Posterior cingulate gyrus (tissue), 11 donors: ENCODE results near the gene CS.
A peak's percentile ranks its signal among the peaks of the same experiment; 100 is the strongest.
"Not testable (repeated sequence)": the region's sequence is repeated elsewhere in the genome, so short reads cannot be mapped to it uniquely, and the experiment has no call there.

Experiments
- DNase-seq, 10 donors: peaks; one replicate each; pipeline versions ENCODE4 v3.0.0 to v3.0.0-alpha.2; 2020 to 2021; ENCODE audit warnings: mixed read lengths in 3 of 10
- intact Hi-C: fragments of 100-400 bp; cut with DNase I; formaldehyde crosslinking; loops from one replicate; pipeline ENCODE4 v1.15.1; 2023

Gene CS

DNA sequence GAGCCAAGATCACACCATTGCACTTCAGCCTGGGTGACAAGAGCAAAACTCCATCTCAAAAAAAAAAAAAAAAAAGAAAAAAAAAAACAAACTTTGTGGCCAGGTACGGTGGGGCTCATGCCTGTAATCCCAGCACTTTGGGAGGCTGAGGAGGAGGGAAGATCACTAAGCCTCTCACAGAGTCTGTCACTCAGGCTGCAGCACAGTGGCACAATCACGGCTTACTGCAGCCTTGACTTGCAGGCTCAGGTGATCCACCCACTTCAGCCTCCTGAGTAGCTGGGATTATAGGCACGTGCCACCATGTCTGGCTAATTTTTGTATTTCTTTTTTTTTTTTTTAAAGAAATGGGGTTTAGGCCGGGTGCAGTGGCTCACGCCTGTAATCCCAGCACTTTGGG, 15.9 kb downstream of the CS start:
- intact Hi-C loops, DNase-seq: not testable (repeated sequence)

DNA sequence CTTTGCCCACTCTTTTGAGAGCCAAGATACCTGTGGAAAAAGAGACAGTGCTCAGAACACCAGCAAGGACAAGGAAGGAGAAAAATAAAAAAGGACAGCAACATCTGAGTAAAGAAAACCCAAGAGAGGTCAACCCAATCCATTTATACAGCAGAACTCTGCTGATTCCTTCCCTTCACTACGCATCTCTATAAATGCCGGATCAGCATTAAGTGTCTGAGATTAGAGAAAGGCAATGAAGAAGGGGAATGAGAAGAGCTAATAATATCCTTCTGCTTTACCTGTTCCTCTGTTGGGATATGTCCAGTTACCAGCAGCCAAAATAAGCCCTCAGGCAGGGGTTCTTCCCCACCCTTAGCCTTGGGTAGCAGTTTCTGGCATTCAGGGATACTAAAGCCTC, 17.6 kb downstream of the CS start:
- DNase-seq: no peak
- intact Hi-C loops: no loop called here

DNA sequence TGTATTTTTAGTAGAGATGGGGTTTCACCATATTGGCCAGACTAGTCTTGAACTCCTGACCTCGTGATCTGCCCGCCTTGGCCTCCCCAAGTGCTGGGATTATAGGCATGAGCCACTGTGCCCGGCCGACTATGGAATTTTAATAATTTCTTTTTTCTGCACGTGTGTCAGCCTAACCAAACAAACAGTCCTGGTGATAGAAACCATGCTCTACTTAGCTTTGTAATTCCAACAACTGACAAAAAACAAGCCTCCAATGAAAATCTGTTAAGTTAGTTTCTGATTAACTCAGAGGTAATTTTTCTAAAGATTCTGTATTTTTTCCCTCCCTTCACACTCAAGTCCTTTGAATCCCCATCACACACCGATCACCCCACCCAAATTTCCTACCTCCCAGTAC, 18.1 kb downstream of the CS start:
- DNase-seq: no peak
- intact Hi-C loops: no loop called here

DNA sequence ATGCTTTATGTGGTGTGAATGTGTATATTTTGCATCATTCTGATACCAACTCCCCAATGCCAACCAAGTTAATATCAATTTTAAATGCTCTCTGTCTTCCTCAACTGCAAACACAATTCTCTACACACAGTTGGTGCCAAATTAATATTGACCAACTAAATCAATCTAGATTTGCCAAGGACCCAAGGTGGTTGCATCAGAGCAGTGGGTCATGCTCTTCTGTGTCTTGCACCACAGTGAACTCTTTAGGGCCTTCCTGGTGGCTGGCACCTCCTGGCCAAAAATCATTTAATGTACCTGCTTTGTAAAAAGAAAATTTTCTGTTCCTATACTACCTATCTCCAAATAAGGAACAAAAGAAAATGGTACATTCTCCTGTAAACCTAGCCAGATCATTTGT, 19.3 kb downstream of the CS start:
- DNase-seq: no peak
- intact Hi-C loops: no loop called here

DNA sequence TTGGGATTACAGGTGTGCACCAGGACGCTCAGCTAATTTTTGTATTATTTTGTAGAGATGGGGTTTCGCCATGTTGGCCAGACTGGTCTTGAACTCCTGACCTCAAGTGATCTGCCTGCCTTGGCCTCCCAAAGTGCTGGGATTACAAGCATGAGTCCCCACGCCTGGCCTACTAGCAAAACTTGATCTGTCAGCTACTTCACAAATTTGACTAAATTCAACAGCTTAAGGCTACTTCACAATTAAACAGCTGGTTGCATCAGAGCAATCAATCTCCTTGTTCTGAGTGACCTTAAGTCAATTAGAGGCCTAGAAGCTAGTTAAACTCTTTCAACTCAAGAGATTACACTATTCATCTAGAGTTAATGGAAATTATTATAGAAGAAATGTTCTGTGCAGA, 21.2 kb downstream of the CS start:
- intact Hi-C loops: no loop called here
- no peak for DNase-seq

DNA sequence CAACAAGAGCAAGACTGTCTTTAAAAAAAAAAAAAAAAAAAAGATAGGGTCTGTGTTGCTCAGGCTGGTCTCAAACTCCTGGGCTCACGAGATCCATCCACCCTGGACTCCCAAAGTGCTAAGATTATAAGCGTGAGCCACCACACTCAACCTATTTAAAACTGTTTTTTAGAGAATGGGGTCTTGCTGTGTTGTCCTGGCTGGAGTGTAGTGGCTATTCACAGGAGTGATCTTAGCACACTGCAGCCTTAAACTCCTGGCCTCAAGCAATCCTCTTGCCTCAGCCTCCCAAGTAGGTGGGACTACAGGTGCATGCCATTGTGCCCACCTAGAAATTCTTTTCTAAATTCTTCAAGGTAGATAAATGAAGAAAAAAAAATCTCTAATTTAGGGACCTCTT, 25.8 kb downstream of the CS start:
- no peak for DNase-seq

DNA sequence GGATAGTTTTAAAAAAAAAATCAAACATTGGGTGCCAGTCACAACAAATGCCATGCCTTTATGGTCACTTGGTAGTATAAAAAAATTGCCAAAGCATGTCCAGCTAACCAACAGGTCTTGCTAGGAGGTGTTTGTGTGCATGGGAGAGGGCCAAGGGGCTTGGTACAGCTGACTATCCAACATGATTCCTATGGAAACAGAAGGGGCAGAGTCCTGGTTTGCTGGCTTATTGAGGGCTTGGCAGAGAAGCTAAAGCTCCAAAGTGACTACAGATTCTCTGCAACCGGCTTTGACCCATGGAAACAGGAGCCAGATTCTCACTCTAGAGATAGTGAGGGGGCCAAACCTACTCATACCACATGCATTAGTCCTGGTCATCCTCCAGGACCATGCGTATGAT, 27.7 kb downstream of the CS start:
- DNase-seq, intact Hi-C loops: not testable (repeated sequence)

More for the DNA sequence above, 25.8 kb downstream of the CS start:
- intact Hi-C loops: no loop called here

DNA sequence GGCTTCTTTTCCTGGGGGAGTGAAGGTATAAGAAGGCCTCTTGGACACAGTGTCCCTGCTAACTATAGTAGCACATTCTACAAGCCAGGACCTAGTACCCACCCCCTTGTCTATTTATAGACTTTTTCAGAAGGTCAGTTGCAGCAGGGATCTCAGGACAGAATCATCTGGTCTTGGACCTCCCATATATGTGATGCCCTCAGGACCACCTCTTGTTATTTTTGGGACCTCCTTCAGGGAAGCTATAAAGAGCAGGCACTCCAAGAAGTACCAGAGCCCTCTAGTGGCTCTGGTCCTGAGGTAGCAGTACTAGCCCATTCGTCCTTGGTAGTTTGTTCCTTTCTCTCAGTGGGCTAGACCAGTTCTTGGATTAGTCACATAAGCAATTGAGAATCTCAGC, 29.1 kb downstream of the CS start:
- intact Hi-C loops: no loop called here
- peak in 1 of 10 donors; percentile 35 for DNase-seq

DNA sequence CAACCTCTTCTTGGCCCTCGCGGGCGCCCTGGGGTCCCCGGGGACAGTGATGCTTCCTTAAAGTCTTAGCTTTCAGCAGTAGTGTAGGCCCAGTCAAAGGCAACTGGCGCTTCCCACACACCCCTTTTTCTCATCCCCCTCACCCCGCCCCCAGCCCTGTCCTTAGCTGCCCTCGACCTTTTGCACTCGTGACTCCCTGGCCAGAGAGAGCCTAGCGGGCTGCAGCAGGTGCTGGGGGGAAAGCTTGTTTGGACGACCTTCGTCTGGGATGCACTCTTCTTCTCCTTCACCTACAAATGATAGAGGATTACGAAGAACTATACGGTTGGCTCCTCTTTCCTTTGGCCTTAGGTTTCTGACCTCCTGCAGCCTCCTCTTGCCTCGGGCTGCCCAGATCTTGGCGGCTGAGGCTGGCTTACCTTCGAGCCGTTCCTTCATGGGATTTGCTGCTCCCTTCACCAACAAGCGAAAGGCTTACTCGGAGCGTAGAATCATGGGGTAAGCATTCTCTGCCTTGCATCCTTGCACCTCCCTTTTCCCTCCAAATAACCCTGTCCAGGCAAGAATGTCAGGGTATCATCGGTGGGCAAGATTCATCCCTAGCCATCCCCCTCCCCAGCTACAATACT, 32.6 kb downstream of the CS start:
- intact Hi-C loops: no loop called here
- peak in 1 of 10 donors; percentile 40 for DNase-seq

- peak; percentile 80 to 98 (median 88) for DNase-seq
- intact Hi-C loops: no loop called here
Observed at GRCh38 chr12:56266693-56267442, 33.3 kb downstream of the CS start, which contains the start of gene COQ10A. TSS of gene COQ10A (plus strand) at chr12:56266942. CDS start at chr12:56267119, 177 bp downstream.

DNA sequence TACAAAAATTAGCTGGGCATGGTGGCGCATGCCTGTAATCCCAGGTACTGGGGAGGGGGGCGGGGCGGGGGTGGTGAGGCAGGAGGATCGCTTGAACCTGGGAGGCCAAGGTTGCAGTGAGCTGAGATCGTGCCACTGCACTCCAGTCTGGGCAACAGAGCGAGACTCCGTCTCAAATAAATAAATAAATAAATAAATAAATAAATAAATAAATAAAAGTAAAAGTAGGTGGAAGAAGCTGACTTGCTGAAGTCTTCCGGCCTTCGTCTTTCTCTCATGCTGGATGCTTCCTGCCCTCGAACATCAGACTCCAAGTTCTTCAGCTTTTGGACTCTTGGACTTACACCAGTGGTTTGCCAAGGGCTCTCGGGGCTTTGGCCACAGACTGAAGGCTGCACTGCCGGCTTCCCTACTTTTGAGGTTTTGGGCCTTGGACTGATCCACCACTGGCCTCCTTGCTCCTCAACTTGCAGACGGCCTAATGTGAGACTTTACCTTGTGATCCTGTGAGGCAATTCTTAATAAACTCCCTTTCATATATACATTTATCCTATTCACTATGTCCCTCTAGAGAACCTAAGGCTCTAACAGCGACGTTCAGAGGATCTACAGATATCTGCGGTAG, 34.0 kb downstream of the CS start:
- intact Hi-C loops: not testable (repeated sequence)
- peak in 1 of 10 donors; percentile 35 for DNase-seq

GRCh38 chr12:56262955-56263354, 37.2 kb downstream of the CS start:
- intact Hi-C loops: not testable (repeated sequence)

GRCh38 chr12:56261503-56262232, 38.5 kb downstream of the CS start:
- no peak for DNase-seq

More at GRCh38 chr12:56262955-56263354, 37.2 kb downstream of the CS start:
- DNase-seq: not testable (repeated sequence)

DNA sequence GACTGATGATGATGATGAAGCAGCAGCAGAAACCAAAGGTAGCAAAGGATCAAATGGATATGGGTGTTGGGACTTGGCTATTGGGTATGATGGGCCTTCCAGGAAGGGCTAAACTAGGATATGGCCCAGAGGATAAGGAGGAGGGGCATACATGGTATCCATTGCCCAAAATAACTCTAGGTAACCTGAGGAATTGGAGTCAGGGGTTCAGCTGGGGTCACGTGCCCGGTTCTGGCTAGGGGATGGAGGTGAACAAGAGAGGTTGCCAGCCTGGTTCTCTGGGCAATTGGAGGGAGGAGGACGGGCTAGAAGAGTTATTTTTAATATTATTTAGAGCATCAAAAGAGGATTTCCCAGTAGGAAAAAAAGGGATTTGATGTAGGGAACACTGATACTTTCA, 39.2 kb downstream of the CS start:
- intact Hi-C loops: no loop called here
- DNase-seq: peak in 1 of 10 donors; percentile 25

More at GRCh38 chr12:56261503-56262232, 38.5 kb downstream of the CS start:
- intact Hi-C loops: no loop called here

- intact Hi-C loops: no loop called here
- DNase-seq: peak in 1 of 10 donors; percentile 59
Observed at GRCh38 chr12:56260380-56260779, 39.8 kb downstream of the CS start.

DNA sequence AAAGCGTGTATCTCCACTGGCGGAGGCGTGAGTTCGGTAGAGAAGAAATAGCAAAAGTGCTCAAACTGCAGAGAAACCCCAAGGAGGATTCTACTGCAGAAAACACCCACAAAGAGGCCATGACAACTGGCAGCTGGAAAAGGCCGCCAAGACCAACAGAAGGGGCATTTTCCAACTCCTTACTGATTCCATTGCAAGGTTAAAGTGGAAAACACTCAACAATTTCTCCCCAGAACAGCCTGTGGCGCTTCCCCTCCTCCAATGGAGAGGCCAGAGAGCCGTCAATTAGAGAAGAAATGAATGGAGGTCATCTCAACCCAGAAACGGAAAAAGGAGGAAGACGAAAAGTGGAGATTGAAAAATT, 41.3 kb downstream of the CS start:
- intact Hi-C loops: loop anchor here (2.0 to 5.0 kb wide), 3 partner anchors 37 to 140 kb away; partner anchors contain the start of genes NABP2, RNF41 and ZC3H10
- no peak for DNase-seq

GRCh38 chr12:56258068-56258819, 41.9 kb downstream of the CS start, which contains the start of gene ANKRD52:
TSS of gene ANKRD52 (minus strand) at chr12:56258384. CDS start at chr12:56258269, 115 bp downstream.
- intact Hi-C loops: loop anchor here (2.0 to 5.0 kb wide), 3 partner anchors 36 to 139 kb away; partner anchors contain the start of genes NABP2, RNF41 and ZC3H10
- DNase-seq: peak; percentile 53 to 96 (median 70)

- intact Hi-C loops: loop anchor here (2.0 to 5.0 kb wide), 3 partner anchors 35 to 139 kb away; partner anchors contain the start of genes NABP2, RNF41 and ZC3H10
Observed at GRCh38 chr12:56257491-56258067, 42.6 kb downstream of the CS start.

DNA sequence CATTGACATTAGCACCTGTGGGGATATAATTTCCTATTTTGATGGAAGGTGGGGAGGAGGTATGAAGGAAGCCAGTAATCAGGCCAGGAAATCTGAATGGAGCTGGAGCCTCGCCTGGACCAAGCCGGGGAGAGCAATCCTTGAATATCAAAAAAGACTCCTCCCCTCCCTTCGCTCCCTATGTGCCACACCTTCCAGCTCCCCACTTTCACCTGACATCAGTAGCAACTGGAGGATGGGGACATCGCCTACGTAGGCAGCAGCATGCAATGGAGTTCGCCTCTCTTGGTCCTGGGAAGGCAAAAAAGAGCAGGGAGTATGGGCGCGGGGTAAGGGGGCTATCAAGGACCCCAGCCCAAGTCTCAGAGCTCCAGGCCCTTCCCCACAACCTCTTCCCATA, 43.1 kb downstream of the CS start:
- intact Hi-C loops: loop anchor here (5.0 kb wide), 1 partner anchor 35 kb away; the partner anchor contains the start of genes NABP2 and RNF41
- DNase-seq: peak in 1 of 10 donors; percentile 17

More at GRCh38 chr12:56257491-56258067, 42.6 kb downstream of the CS start:
- peak in 4 of 10 donors; percentile 11 to 79 (median 26) for DNase-seq
